SH-SY5Y (cell line): ENCODE measurements around the gene POU6F2.

Experiments used
- GATA2 ChIP-seq: IDR thresholded peaks from 2 replicates; pipeline ENCODE4 v1.6.1; 2011; ENCODE audit warnings: mild to moderate bottlenecking, low read depth, low read length
- GATA3 ChIP-seq: IDR thresholded peaks from 2 replicates; pipeline ENCODE4 v1.6.1; 2011; ENCODE audit warnings: low read depth, mild to moderate bottlenecking, low read length, moderate library complexity

GRCh38 chr7:39365751-39366295, 388.1 kb downstream of the POU6F2 start:
- TF ChIP-seq GATA2: no peak
- no peak for TF ChIP-seq GATA3
